SK-N-SH (cell line): ENCODE results near the gene STAT6. TPM values are rescaled to one million over a fixed set of nuclear protein-coding genes. Genes with fewer than 3 reads are reported as not detected.

ENCODE experiments used
- CTCF ChIA-PET: fragments of 300-600, 350-600 bp; formaldehyde crosslinking; extraction: SDS; loops from one replicate; lab custom pipeline; 2021; lab: Yijun Ruan, JAX
- POLR2A ChIA-PET: fragments of 350-600 bp; sonication (Branson Sonifier 250); formaldehyde crosslinking; extraction: SDS; loops from one replicate; lab custom pipeline; 2020; ENCODE audit warnings: antibody characterized with exemption, inconsistent platforms; lab: Yijun Ruan, JAX
- DNase-seq: peaks from one replicate; pipeline ENCODE4 v3.0.0; 2012
- H2AFZ ChIP-seq: fragments of 200-600 bp; sonication (generic); 2 replicates; pipeline ENCODE4 v1.8.1; 2016; ENCODE audit warnings: antibody characterized with exemption, mild to moderate bottlenecking, low read depth
- H3F3A ChIP-seq: fragments of 200-600 bp; sonication (generic); replicated peaks from 2 replicates; pipeline ENCODE3; 2016; ENCODE audit warnings: antibody characterized with exemption, mild to moderate bottlenecking; ENCODE audit not compliant: insufficient read depth
- H3K27ac ChIP-seq, 2 experiments: fragments of 200-500 bp in 1 of 2; fragments of 200-600 bp in 1 of 2; sonication (Bioruptor generic) in 1 of 2; sonication (generic), shearing (Covaris generic) in 1 of 2; 2 replicates each; pipeline versions ENCODE4 v1.5.1 to v1.6.1; 2014 to 2016; ENCODE audit warnings: low read depth in 2 of 2, inconsistent platforms in 1 of 2, low read length in 1 of 2, mild to moderate bottlenecking in 1 of 2, mixed read lengths in 1 of 2
- H3K27me3 ChIP-seq: fragments of 200-600 bp; sonication (generic), shearing (Covaris generic); 2 replicates; pipeline ENCODE4 v1.6.1; 2016; ENCODE audit warnings: mixed run types; ENCODE audit not compliant: insufficient read depth
- H3K36me3 ChIP-seq, 2 experiments: fragments of 200-500 bp in 1 of 2; fragments of 200-600 bp in 1 of 2; sonication (Bioruptor generic) in 1 of 2; sonication (generic) in 1 of 2; replicated peaks in 1 of 2; 2 replicates each; pipeline versions ENCODE3 to v1.5.1; 2014 to 2016; ENCODE audit warnings: low read length in 1 of 2, mild to moderate bottlenecking in 1 of 2; ENCODE audit not compliant: insufficient read depth in 2 of 2, control insufficient read depth in 1 of 2
- H3K4me1 ChIP-seq, 2 experiments: fragments of 200-500 bp in 1 of 2; fragments of 200-600 bp in 1 of 2; sonication (Bioruptor generic) in 1 of 2; sonication (generic), shearing (Covaris generic) in 1 of 2; 2 replicates each; pipeline versions ENCODE4 v1.5.1 to v1.6.1; 2014 to 2016; ENCODE audit warnings: low read depth in 1 of 2, low read length in 1 of 2, mixed run types in 1 of 2; ENCODE audit not compliant: insufficient read depth in 2 of 2, control insufficient read depth in 1 of 2
- H3K4me2 ChIP-seq: fragments of 200-600 bp; sonication (generic), shearing (Covaris generic); 2 replicates; pipeline ENCODE4 v1.6.1; 2017; ENCODE audit warnings: mixed run types
- H3K4me3 ChIP-seq, 2 experiments: fragments of 200-500 bp in 1 of 2; fragments of 200-600 bp in 1 of 2; sonication (Bioruptor generic) in 1 of 2; sonication (generic), shearing (Covaris generic) in 1 of 2; 2 replicates each; pipeline versions ENCODE4 v1.5.1 to v1.8.1; 2014 to 2016; ENCODE audit warnings: low read depth in 2 of 2, inconsistent platforms in 1 of 2, low read length in 1 of 2, mild to moderate bottlenecking in 1 of 2, mixed read lengths in 1 of 2, moderate library complexity in 1 of 2
- H3K79me2 ChIP-seq: fragments of 200-600 bp; sonication (generic); 2 replicates; pipeline ENCODE4 v1.8.1; 2017; ENCODE audit warnings: mild to moderate bottlenecking; ENCODE audit not compliant: insufficient read depth
- H3K9ac ChIP-seq: fragments of 200-600 bp; sonication (generic); 2 replicates; pipeline ENCODE4 v1.6.1; 2017; ENCODE audit warnings: mixed run types
- H3K9me2 ChIP-seq: fragments of 200-600 bp; sonication (generic); 2 replicates; pipeline ENCODE4 v1.6.1; 2017; ENCODE audit warnings: mixed run types
- H3K9me3 ChIP-seq: fragments of 200-600 bp; sonication (generic); 2 replicates; pipeline ENCODE4 v1.6.1; 2017; ENCODE audit warnings: mixed run types, mild to moderate bottlenecking, moderate library complexity
- H4K20me1 ChIP-seq: fragments of 200-600 bp; sonication (generic); 2 replicates; pipeline ENCODE4 v1.6.1; 2017; ENCODE audit warnings: mild to moderate bottlenecking, mixed run types; ENCODE audit not compliant: insufficient read depth
- CHD2 ChIP-seq: fragments of 150-350 bp; IDR thresholded peaks from 2 replicates; pipeline ENCODE4 v1.6.1; 2018; ENCODE audit warnings: low read length; ENCODE audit not compliant: partially characterized antibody
- ELF1 ChIP-seq: IDR thresholded peaks from 2 replicates; pipeline ENCODE4 v1.4.0; 2012
- FOSL2 ChIP-seq: IDR thresholded peaks from 2 replicates; pipeline ENCODE4 v1.4.0; 2012; ENCODE audit warnings: low read depth, mild to moderate bottlenecking, moderate library complexity, borderline replicate concordance
- FOXJ3 ChIP-seq: sonication (generic); formaldehyde crosslinking; IDR thresholded peaks from 2 replicates; pipeline ENCODE4 v1.5.1; 2020; ENCODE audit warnings: mild to moderate bottlenecking, missing genetic modification reagents
- FOXM1 ChIP-seq: IDR thresholded peaks from 2 replicates; pipeline ENCODE4 v1.4.0; 2012; ENCODE audit warnings: low read depth, mild to moderate bottlenecking
- GABPA ChIP-seq: IDR thresholded peaks from 2 replicates; pipeline ENCODE4 v1.4.0; 2012; ENCODE audit warnings: low read depth, mild to moderate bottlenecking
- GATA2 ChIP-seq: sonication (generic); formaldehyde crosslinking; IDR thresholded peaks from 2 replicates; pipeline ENCODE4 v1.5.0; 2020; ENCODE audit warnings: mild to moderate bottlenecking, missing genetic modification reagents
- JUND ChIP-seq: IDR thresholded peaks from 2 replicates; pipeline ENCODE4 v1.4.0; 2012
- MXI1 ChIP-seq: IDR thresholded peaks from 2 replicates; pipeline ENCODE4 v1.6.1; 2012; ENCODE audit warnings: mild to moderate bottlenecking, low read depth, low read length, improper control_type of control experiment
- NRF1 ChIP-seq: IDR thresholded peaks from 2 replicates; pipeline ENCODE4 v1.6.1; 2012; ENCODE audit warnings: low read depth, mild to moderate bottlenecking, low read length
- POLR2AphosphoS5 ChIP-seq: IDR thresholded peaks from 2 replicates; pipeline ENCODE4 v1.6.1; 2012; ENCODE audit warnings: low read depth, low read length
- RCOR1 ChIP-seq: fragments of 150-350 bp; IDR thresholded peaks from 2 replicates; pipeline ENCODE4 v1.6.1; 2017; ENCODE audit warnings: antibody characterized with exemption, low read length
- RFX5 ChIP-seq: IDR thresholded peaks from 2 replicates; pipeline ENCODE4 v1.6.1; 2012; ENCODE audit warnings: mild to moderate bottlenecking, improper control_type of control experiment, low read length
- SIN3A ChIP-seq: IDR thresholded peaks from 2 replicates; pipeline ENCODE4 v1.6.1; 2012; ENCODE audit warnings: low read depth, mild to moderate bottlenecking, low read length, moderate library complexity, borderline replicate concordance
- SMC3 ChIP-seq: IDR thresholded peaks from 2 replicates; pipeline ENCODE4 v1.6.1; 2012; ENCODE audit warnings: low read depth, low read length, improper control_type of control experiment
- TEAD4 ChIP-seq: IDR thresholded peaks from 2 replicates; pipeline ENCODE4 v1.4.0; 2012; ENCODE audit warnings: mild to moderate bottlenecking, borderline replicate concordance; ENCODE audit not compliant: insufficient read depth
- WGBS: methylation state at CpG from one replicate; pipeline ENCODE4 v1.1.6; 2017; ENCODE audit warnings: low lambda C conversion rate; 5-methylcytosine and 5-hydroxymethylcytosine counted together
- polyA plus RNA-seq, 3 experiments: library from polyadenylated mRNA; depleted of rRNA; stranded (reverse); fragments of >200 nt; gene quantifications; 2 replicates each; pipeline ENCODE4 v1.2.3, GENCODE V29; 2012
- TF ChIP-seq, protein P1 (sequence below): IDR thresholded peaks from 2 replicates; pipeline ENCODE4 v1.4.0; 2012; ENCODE audit warnings: low read depth, borderline replicate concordance
- TF ChIP-seq, protein P2 (sequence below): IDR thresholded peaks from 2 replicates; pipeline ENCODE4; 2012

STAT6 gene
- polyA plus RNA-seq, 1 of the 3 experiments (the other 2 are of a cell fraction), result 0.15 TPM

DNA sequence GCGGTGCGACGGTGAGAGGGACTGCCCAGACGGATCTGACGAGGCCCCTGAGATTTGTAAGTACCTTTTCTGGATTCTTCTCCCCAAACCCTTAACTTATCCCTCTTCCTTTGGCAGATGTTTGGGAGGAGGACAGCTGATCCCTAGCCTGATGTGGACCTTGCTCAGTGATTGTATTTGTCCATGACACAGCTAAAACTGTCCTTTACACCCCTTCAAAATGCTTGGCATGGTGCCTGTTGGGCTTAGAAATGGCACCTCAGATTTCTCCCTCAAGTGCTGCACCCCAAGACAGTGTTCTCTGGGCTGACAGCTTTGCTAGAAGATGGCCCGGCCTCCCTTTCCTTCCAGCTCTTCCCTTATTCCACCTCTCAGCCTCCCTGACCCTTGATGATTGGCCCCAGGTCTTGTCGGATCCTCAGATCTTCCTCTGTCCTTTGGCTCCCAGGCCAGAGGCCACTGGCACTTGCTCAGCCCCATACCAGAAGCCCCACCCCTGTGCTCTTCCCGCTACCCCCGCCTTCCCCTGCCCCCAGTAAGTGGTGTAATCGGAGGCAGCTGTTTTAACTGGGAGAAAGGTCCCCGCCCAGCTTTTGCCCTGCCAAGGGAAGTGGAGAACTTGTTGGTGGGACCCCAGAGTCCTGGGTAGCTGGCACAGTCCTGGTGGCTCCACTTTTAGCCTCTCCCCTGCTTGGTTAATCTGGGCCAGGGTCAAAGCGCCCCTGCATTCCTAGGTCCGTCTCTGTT, 27.5 kb upstream of the STAT6 start (continued):
- TF ChIP-seq FOXJ3 (CRISPR knock-in tag) (no peak), RFX5 (no peak), FOSL2 (no peak)
- TF ChIP-seq, all 33 proteins: peak for 0

DNA sequence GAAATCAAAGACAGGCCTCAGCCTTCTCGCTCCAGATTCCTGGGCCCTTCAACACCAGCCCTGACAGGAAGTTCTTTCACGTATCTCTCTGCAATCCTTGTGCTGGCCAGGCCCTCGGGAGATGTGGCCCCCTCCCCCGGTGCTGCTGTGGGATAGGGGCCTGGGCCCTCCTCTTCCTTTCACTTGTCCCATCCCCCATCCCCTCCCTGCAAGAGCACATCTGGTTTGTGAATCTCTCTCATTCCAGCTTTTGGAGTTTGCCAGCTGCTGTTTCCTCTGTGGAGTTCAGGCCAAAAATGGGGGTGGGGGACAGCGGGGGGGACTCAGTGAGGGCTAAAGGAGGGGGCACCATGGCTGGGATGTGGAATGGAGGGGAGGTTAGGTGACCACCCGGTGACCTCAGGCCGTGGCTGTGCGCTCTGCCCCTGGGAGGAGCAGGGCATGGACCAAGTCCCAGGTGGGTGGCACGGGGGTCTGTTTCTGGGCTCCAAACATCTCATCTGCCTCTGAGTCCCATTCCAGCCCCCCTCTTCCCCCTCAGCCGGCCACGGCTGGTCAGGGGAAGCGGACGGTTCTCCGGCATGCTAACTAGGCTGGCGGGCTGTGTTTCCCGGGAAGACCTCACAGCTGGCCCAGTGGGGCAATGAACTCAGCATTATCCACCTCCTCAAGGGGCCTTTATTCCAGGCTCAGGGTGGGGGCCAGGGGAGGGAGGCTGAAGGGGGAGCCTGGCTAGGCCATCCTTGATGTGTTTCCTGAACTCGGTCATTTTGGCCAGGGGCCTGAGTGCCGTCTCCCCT, 24.6 kb upstream of the STAT6 start:
- ChIA-PET POLR2A (no interaction called here), CTCF (interaction anchor here (0.6 to 23.5 kb wide), 9 partner anchors 9 to 497 kb away, joined by 3 to 643 read pairs (median 3); partner anchors contain the start of gene LRP1-AS)
- 49% methylated on average over 9 of the region's 18 CpGs for WGBS
- peak overlapping the region in 1 of 2 experiments; percentile 73; a peak in 2 of 4 replicates for H3K27ac ChIP-seq
- H3K4me1 ChIP-seq, result peaks cover 36 to 51% of the 10 kb centered on the region in 2 experiments
- H3K9me2 ChIP-seq, result no peaks in the 10 kb centered on the region
- peak overlapping the region; percentile 40; the same call in 1 of the 2 replicates for H3K4me2 ChIP-seq
- H4K20me1 ChIP-seq, result peaks cover 49% of the 10 kb centered on the region
- H3K9me3 ChIP-seq, result no peaks in the 10 kb centered on the region
- H3F3A ChIP-seq, result peaks cover 5% of the 10 kb centered on the region
- H3K4me3 ChIP-seq, result no peak overlapping the region
- H3K79me2 ChIP-seq, result peaks cover 56% of the 10 kb centered on the region
- DNase-seq, result peak; percentile 78
- no peaks in the 10 kb centered on the region for H3K27me3 ChIP-seq
- H3K9ac ChIP-seq, result no peak overlapping the region
- no peak overlapping the region for H2AFZ ChIP-seq
- TF ChIP-seq CHD2, result peak; percentile 26
- TF ChIP-seq SMC3, result no peak
- TF ChIP-seq, protein P1, sequence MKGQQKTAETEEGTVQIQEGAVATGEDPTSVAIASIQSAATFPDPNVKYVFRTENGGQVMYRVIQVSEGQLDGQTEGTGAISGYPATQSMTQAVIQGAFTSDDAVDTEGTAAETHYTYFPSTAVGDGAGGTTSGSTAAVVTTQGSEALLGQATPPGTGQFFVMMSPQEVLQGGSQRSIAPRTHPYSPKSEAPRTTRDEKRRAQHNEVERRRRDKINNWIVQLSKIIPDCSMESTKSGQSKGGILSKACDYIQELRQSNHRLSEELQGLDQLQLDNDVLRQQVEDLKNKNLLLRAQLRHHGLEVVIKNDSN, result no peak
- TF ChIP-seq MXI1, result no peak; the same call in 1 of the 2 replicates
- no peak for TF ChIP-seq TEAD4
- TF ChIP-seq RCOR1, result peak; percentile 16; the same call in 1 of the 2 replicates
- TF ChIP-seq ELF1, result no peak
- no peak for TF ChIP-seq POLR2AphosphoS5
- no peak for TF ChIP-seq SIN3A
- no peak for TF ChIP-seq JUND
- peaks cover 0 to 22% of the 10 kb centered on the region in 2 experiments for H3K36me3 ChIP-seq

DNA sequence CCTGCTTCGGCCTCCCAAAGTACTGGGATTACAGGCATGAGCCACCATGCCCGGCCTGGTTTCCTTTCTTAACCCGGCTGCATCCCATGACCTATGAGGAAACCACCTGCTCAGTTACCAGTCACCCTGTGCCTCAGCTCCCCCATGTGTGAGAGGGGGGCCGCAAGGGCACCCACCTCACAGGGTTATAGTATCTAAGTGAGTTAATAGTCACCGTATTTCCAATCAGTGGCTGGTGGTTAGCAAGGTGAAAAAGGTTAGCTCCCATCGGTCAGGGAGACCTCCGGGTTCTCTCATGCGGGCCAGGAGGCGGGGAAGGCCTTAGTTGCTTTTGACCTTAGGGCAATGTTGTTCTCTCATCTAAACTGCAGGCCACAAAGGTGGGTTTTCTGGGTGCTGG, 23.8 kb upstream of the STAT6 start:
- no peak overlapping the region for H3K9ac ChIP-seq
- WGBS, result 91% methylated on average over 4 of the region's 9 CpGs
- H3F3A ChIP-seq, result peaks cover 5% of the 10 kb centered on the region
- peak overlapping the region in 1 of 2 experiments; percentile 73; a peak in 2 of 4 replicates for H3K27ac ChIP-seq
- H3K4me1 ChIP-seq, result peaks cover 43 to 58% of the 10 kb centered on the region in 2 experiments
- no peaks in the 10 kb centered on the region for H3K27me3 ChIP-seq
- CTCF ChIA-PET, result interaction anchor here (0.6 to 23.5 kb wide), 8 partner anchors 11 to 496 kb away, joined by 3 to 643 read pairs (median 4); partner anchors contain the start of gene LRP1-AS
- H3K4me3 ChIP-seq, result no peak overlapping the region
- TF ChIP-seq GATA2 (CRISPR knock-in tag) (no peak), FOXM1 (no peak), JUND (no peak), FOSL2 (no peak), MXI1 (no peak), GABPA (no peak), CHD2 (no peak), NRF1 (no peak), FOXJ3 (CRISPR knock-in tag) (no peak)
- TF ChIP-seq, protein P2, sequence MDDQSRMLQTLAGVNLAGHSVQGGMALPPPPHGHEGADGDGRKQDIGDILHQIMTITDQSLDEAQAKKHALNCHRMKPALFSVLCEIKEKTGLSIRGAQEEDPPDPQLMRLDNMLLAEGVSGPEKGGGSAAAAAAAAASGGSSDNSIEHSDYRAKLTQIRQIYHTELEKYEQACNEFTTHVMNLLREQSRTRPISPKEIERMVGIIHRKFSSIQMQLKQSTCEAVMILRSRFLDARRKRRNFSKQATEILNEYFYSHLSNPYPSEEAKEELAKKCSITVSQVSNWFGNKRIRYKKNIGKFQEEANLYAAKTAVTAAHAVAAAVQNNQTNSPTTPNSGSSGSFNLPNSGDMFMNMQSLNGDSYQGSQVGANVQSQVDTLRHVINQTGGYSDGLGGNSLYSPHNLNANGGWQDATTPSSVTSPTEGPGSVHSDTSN, result no peak
- TF ChIP-seq, all 33 proteins: peak for 0
- no peak overlapping the region for H2AFZ ChIP-seq
- peaks cover 0 to 16% of the 10 kb centered on the region in 2 experiments for H3K36me3 ChIP-seq
- DNase-seq, result no peak
- H4K20me1 ChIP-seq, result peaks cover 57% of the 10 kb centered on the region
- POLR2A ChIA-PET, result no interaction called here
- no peaks in the 10 kb centered on the region for H3K9me3 ChIP-seq
- H3K79me2 ChIP-seq, result peaks cover 64% of the 10 kb centered on the region
- no peaks in the 10 kb centered on the region for H3K9me2 ChIP-seq
- 0 out of 2 replicates have a peak overlapping the region, but pooled peaks have one; percentile 40 for H3K4me2 ChIP-seq
